Muscle of leg (tissue), 9 donors: ENCODE data around the gene CLPTM1L. TPM values are rescaled to one million over a fixed set of nuclear protein-coding genes. Genes with fewer than 3 reads are reported as not detected.

Experiments
- polyA plus RNA-seq, 8 donors: library from polyadenylated mRNA; unstranded; fragments of 120-200 nt; gene quantifications; one replicate each; pipeline versions ENCODE4 v1.2.1 to v1.2.3, GENCODE V29; 2013; ENCODE audit warnings: inconsistent platforms in 1 of 8, low replicate concordance in 1 of 8; ENCODE audit not compliant: insufficient read length in 8 of 8, insufficient read depth in 1 of 8
- total RNA-seq: library from RNA; stranded (reverse); fragments of 120-200 nt; gene quantifications from one replicate; pipeline ENCODE4 v1.2.4, GENCODE V29; 2013

CLPTM1L gene
- total and polyA plus RNA-seq, 9 donors, result 49.1 to 73.6 (median 59.7) TPM

Other genes starting within 250 kb of the CLPTM1L start
- gene SLC12A7, start 233.0 kb downstream of the CLPTM1L start, total RNA-seq, result 5.5 TPM
- gene SLC12A7, start 233.0 kb downstream of the CLPTM1L start, polyA plus RNA-seq, result 10 to 100 TPM in 6 of 8 donors, 1 to 10 TPM in 2; 7.0 to 12.5 (median 10.9) TPM
- not detected for gene SLC6A19, start 143.5 kb downstream of the CLPTM1L start, total RNA-seq
- gene SLC6A19, start 143.5 kb downstream of the CLPTM1L start, polyA plus RNA-seq, result 1 to 10 TPM in 2 of 8 donors, under 1 TPM in 3, not detected in 3; 0.03 to 9.9 (median 0.11) TPM
- not detected for gene SLC6A18, start 119.7 kb downstream of the CLPTM1L start, total RNA-seq
- gene SLC6A18, start 119.7 kb downstream of the CLPTM1L start, polyA plus RNA-seq, result not detected
- not detected for gene TERT, start 50.0 kb downstream of the CLPTM1L start, total RNA-seq
- under 1 TPM in 4 of 8 donors, not detected in 4; 0.05 to 0.23 (median 0.15) TPM for gene TERT, start 50.0 kb downstream of the CLPTM1L start, polyA plus RNA-seq
- not detected for gene SLC6A3, start 100.3 kb upstream of the CLPTM1L start, total RNA-seq
- under 1 TPM in 3 of 8 donors, not detected in 5; 0.11 to 0.23 (median 0.12) TPM for gene SLC6A3, start 100.3 kb upstream of the CLPTM1L start, polyA plus RNA-seq
- 23.6 TPM for gene LPCAT1, start 178.9 kb upstream of the CLPTM1L start, total RNA-seq
- gene LPCAT1, start 178.9 kb upstream of the CLPTM1L start, polyA plus RNA-seq, result 10 to 100 TPM; 28.2 to 47.6 (median 34.6) TPM